Sigmoid colon (tissue), 4 donors: ENCODE results near the gene NLRP9.
"Not testable (repeated sequence)": the region's sequence is repeated elsewhere in the genome, so short reads cannot be mapped to it uniquely, and the experiment has no call there.

Source experiments
- CTCF ChIP-seq, 4 experiments: fragments of 450-650 bp in 3 of 4; fragments of 200-600 bp in 1 of 4; IDR thresholded peaks; one replicate each; pipeline ENCODE4 v1.5.1; 2016 to 2019; ENCODE audit warnings: antibody characterized with exemption in 4 of 4, mild to moderate bottlenecking in 3 of 4, moderate library complexity in 2 of 4
- EP300 ChIP-seq, 4 donors: sonication (generic); formaldehyde crosslinking; IDR thresholded peaks; one replicate each; pipeline ENCODE4 v1.6.1; 2017; ENCODE audit warnings: antibody characterized with exemption in 4 of 4
- POLR2A ChIP-seq, 2 donors: fragments of 450-650 bp; IDR thresholded peaks; one replicate each; pipeline ENCODE4 v1.6.1; 2016; ENCODE audit warnings: antibody characterized with exemption in 2 of 2, mild to moderate bottlenecking in 2 of 2, moderate library complexity in 2 of 2
- POLR2AphosphoS5 ChIP-seq, 4 donors: sonication (generic); formaldehyde crosslinking; IDR thresholded peaks; one replicate each; pipeline ENCODE4 v1.6.1; 2017; ENCODE audit warnings: antibody characterized with exemption in 4 of 4

- TF ChIP-seq POLR2AphosphoS5, CTCF, POLR2A, EP300 (IDR thresholded peaks at IDR 0.05): not testable (repeated sequence)
Measured at GRCh38 chr19:55768818-55769217, 30.6 kb upstream of the NLRP9 start, which contains the start of gene RFPL4AL1.
